Measurements from ENCODE around the gene AIRE.
A peak's percentile ranks its signal among the peaks of the same experiment; 100 is the strongest.
"Not testable (repeated sequence)": the region's sequence is repeated elsewhere in the genome, so short reads cannot be mapped to it uniquely, and the experiment has no call there.

Gene AIRE

GRCh38 chr21:44338971-44339910 is 53.6 kb downstream of the AIRE start, which contains the start of gene CFAP410:
Gene CFAP410 (minus strand): TSS chr21:44339390. CDS start chr21:44339194, 196 bp downstream.
- peak; percentile 93 for DNase-seq

- not testable (repeated sequence) for DNase-seq
Measured at GRCh38 chr21:44341726-44342458, 56.2 kb downstream of the AIRE start.

- not testable (repeated sequence) for DNase-seq
Measured at GRCh38 chr21:44342981-44343380, 57.3 kb downstream of the AIRE start.

- DNase-seq: no peak
Measured at GRCh38 chr21:44344541-44345183, 59.0 kb downstream of the AIRE start.

- no peak for DNase-seq
Measured at GRCh38 chr21:44345495-44345894, 59.8 kb downstream of the AIRE start.

- no peak for DNase-seq
Measured at GRCh38 chr21:44347911-44348451, 62.3 kb downstream of the AIRE start.
